ENCODE measurements around the gene FOXJ3. TPM values are rescaled to one million over a fixed set of nuclear protein-coding genes. Genes with fewer than 3 reads are reported as not detected.

Gene FOXJ3
- total RNA-seq, 1 donor, result 38.0 TPM

DNA sequence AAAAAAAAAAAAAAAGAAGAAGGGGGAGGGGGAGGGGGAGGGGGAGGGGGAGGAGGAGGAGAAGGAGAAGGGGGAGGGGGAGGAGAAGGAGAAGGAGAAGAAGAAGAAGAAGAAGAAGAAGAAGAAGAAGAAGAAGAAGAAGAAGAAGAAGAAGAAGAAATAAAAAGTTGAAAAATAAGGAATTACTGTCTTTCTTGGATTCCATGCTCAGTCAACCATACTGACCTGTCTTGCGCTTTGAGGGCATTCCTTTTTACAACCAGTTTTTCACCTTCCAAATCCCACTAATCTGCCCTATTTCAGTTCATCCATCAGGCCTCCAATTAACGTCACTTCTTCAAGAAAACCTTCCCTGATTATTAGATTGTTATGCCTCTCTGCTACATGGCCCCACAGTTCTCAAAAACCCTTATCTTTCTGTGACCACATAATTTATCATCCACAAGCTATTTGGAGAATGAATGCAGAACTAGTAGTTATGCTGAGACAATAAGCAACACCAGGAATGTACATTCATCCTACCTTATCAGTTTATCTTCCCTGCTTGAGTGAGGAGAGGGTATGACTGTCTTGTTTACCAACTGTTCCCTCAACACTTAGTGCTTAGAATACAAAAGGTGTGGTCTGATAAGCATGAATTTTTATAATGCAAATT lies 113.0 kb downstream of the FOXJ3 start:
- TF ChIP-seq, protein P1, sequence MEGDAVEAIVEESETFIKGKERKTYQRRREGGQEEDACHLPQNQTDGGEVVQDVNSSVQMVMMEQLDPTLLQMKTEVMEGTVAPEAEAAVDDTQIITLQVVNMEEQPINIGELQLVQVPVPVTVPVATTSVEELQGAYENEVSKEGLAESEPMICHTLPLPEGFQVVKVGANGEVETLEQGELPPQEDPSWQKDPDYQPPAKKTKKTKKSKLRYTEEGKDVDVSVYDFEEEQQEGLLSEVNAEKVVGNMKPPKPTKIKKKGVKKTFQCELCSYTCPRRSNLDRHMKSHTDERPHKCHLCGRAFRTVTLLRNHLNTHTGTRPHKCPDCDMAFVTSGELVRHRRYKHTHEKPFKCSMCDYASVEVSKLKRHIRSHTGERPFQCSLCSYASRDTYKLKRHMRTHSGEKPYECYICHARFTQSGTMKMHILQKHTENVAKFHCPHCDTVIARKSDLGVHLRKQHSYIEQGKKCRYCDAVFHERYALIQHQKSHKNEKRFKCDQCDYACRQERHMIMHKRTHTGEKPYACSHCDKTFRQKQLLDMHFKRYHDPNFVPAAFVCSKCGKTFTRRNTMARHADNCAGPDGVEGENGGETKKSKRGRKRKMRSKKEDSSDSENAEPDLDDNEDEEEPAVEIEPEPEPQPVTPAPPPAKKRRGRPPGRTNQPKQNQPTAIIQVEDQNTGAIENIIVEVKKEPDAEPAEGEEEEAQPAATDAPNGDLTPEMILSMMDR (IDR thresholded peaks at IDR 0.05; ENCODE audit: insufficient read depth, low read length), result no peak
- no peak overlapping the region for H3K4me3 ChIP-seq (ENCODE audit: low read depth, low read length)
- peak; percentile 84 for DNase-seq (ENCODE audit: low read depth)

DNA sequence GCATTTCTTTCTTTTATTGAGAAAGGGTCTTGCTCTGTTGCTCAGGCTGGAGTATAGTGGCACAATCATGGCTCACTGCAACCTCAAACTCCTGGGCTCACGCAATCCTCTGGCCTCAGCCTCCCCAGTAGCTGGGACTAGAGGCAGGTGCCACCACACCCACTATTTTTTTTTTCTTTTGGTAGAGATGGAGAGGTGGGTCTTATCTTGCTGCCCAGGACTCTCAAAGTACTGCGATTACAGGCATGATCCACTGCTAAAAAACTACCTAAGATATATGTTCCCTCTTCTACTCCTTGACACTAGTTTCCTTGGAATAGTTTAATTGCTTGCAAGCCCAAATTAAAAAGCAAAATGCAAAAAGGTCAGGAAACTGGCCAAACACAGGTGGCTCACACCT lies 113.6 kb downstream of the FOXJ3 start:
- TF ChIP-seq, protein P1 (IDR thresholded peaks at IDR 0.05; ENCODE audit: insufficient read depth, low read length), result no peak
- DNase-seq (ENCODE audit: low read depth), result no peak
- no peak overlapping the region for H3K4me3 ChIP-seq (ENCODE audit: low read depth, low read length)

DNA sequence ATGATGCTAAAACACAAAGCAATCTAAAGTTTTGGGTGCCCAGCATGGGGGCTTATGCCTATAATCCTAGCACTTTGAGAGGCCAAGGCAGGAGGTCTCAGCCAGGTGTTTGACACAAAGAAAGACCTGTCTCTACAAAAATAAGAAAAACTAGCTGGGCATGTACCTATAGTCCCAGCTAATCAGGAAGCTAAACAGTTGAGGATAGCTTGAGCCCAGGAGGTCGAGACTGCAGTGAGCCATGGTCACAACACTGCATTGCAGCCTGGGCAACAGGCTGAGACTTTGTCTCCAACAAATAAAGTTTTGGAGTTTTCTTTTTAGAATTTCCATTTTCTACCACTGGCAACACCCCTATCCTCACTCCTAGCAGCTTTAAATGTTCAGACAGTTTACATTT lies 115.4 kb downstream of the FOXJ3 start:
- DNase-seq (ENCODE audit: low read depth), result no peak
- TF ChIP-seq, protein P1 (IDR thresholded peaks at IDR 0.05; ENCODE audit: insufficient read depth, low read length), result no peak
- H3K4me3 ChIP-seq (ENCODE audit: low read depth, low read length), result no peak overlapping the region

DNA sequence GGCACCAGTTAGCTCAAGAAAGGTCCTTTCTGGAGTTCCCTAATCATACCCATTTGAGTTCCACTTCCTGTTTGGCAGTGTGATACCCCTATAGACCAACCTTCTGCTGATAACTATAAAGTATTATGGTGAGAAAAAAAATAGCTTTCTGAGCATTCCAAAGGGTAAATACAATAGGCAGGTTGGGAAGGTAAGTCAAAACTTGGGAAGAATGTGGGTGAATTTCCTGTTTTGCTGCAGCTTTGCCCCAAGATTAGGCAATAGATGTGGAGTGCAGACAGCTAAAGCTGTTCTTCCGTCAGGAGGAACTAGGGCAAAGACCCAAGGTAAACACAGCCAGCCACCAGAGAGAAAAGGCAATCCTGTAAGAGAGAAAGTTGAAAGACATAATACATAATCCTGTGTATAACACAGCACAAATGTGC lies 120.6 kb downstream of the FOXJ3 start:
- TF ChIP-seq, protein P1 (IDR thresholded peaks at IDR 0.05; ENCODE audit: insufficient read depth, low read length), result no peak
- no peak overlapping the region for H3K4me3 ChIP-seq (ENCODE audit: low read depth, low read length)
- peak; percentile 79 for DNase-seq (ENCODE audit: low read depth)

DNA sequence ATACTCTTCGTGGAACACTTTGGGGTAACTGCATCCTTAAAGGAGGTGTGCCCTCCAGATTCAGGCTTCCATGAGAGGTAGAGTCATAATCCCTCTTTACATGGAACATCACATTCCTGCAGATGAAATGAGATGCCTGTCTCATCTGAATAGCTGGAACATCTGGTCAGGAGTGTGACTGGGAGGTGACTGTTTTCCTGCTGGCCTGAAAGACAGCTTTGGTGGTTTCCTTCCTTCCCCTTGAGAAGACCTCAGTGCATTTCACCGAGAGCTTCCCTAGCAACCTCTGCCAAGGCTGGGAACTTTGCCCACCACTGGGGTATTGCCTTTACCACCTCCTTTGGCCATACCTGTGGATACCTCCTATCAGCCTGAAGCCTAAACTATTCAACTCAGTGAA lies 123.8 kb downstream of the FOXJ3 start:
- TF ChIP-seq, protein P1 (IDR thresholded peaks at IDR 0.05; ENCODE audit: insufficient read depth, low read length), result no peak
- peak; percentile 7 for DNase-seq (ENCODE audit: low read depth)

DNA sequence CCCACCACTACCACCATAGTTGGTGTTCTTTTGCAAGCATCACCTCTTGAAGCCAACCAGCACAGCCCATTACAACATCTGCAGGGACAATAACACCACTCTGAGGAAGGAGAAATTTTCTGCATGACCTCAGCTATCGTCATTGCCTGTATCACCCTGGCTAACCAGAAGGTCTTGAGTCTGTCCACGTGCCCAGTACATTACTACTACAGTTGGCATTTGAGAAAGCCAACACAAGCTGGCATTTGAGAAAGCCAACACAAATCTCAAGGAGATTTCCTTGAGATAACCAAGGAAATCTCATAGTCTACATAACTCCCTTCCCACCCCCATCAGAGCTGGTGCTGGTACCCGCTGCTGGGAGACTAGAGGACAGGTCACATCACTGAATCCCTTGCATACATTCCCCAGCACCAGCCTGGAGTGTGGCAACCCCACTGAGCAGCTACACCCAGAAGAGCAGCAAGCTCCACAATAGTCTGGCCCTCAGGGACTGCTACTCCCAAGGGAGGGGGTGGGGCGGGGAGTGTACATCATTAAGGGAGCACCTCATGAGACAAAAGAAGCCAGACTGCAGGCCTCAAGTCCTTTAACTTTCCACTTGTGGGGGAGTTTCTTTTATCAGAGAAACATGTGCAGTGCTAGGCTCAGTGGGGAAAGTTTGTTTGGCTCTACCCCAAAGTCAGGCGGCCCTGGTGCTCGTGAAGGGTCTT lies 124.5 kb downstream of the FOXJ3 start:
- H3K4me3 ChIP-seq (ENCODE audit: low read depth, low read length), result no peak overlapping the region
- peak; percentile 57 for DNase-seq (ENCODE audit: low read depth)
- TF ChIP-seq, protein P1 (IDR thresholded peaks at IDR 0.05; ENCODE audit: insufficient read depth, low read length), result no peak

More for the DNA sequence above, 123.8 kb downstream of the FOXJ3 start:
- H3K4me3 ChIP-seq (ENCODE audit: low read depth, low read length), result no peak overlapping the region

Measured in fibroblast of the aortic adventitia (primary cell).